LHCN-M2 (cell line): ENCODE data around the gene GAGE2A. TPM values are rescaled to one million over a fixed set of nuclear protein-coding genes. Genes with fewer than 3 reads are reported as not detected.
"Not testable (repeated sequence)": the region's sequence is repeated elsewhere in the genome, so short reads cannot be mapped to it uniquely, and the experiment has no call there.

Experiments
- DNase-seq: peaks from one replicate; pipeline ENCODE4 v3.0.0-alpha.2; 2012; ENCODE audit warnings: low read depth
- polyA plus RNA-seq: library from polyadenylated mRNA; unstranded; fragments of >200 nt; gene quantifications from one replicate; pipeline ENCODE4 v1.2.1, GENCODE V29; 2012; ENCODE audit warnings: missing spikeins
- total RNA-seq: library from RNA; depleted of rRNA; stranded (reverse); fragments of >200 nt; gene quantifications from 2 replicates; pipeline ENCODE4 v1.2.3, GENCODE V29; 2014; rRNA removed

The GAGE2A gene
- not detected in 2 replicates for total RNA-seq
- polyA plus RNA-seq, result not detected

- not testable (repeated sequence) for DNase-seq
Measured at GRCh38 chrX:49589196-49589595, at the start of gene GAGE2A. TSS of gene GAGE2A (plus strand) at chrX:49589496. CDS start at chrX:49590651, 1,155 bp downstream.

GRCh38 chrX:49541433-49541832 is 47.9 kb upstream of the GAGE2A start, which contains the start of gene GAGE12D:
TSS of gene GAGE12D (plus strand) at chrX:49541733. CDS start at chrX:49542888, 1,155 bp downstream.
- DNase-seq, result not testable (repeated sequence)

- not testable (repeated sequence) for DNase-seq
Measured at GRCh38 chrX:49550989-49551388, 38.3 kb upstream of the GAGE2A start, which contains the start of gene GAGE12E. TSS of gene GAGE12E (plus strand) at chrX:49551289. CDS start at chrX:49552444, 1,155 bp downstream.

- not testable (repeated sequence) for DNase-seq
Measured at GRCh38 chrX:49560542-49560941, 28.8 kb upstream of the GAGE2A start, which contains the start of gene GAGE12F. TSS of gene GAGE12F (plus strand) at chrX:49560842. CDS start at chrX:49561997, 1,155 bp downstream.

- not testable (repeated sequence) for DNase-seq
Measured at GRCh38 chrX:49568728-49569127, 20.6 kb upstream of the GAGE2A start.

- DNase-seq, result not testable (repeated sequence)
Measured at GRCh38 chrX:49569152-49569551, 20.1 kb upstream of the GAGE2A start.

- DNase-seq, result not testable (repeated sequence)
Measured at GRCh38 chrX:49570100-49570499, 19.2 kb upstream of the GAGE2A start, which contains the start of gene GAGE12G. TSS of gene GAGE12G (plus strand) at chrX:49570400. CDS start at chrX:49571555, 1,155 bp downstream.

GRCh38 chrX:49579649-49580048 is 9.6 kb upstream of the GAGE2A start, which contains the start of gene GAGE12H:
TSS of gene GAGE12H (plus strand) at chrX:49579949. CDS start at chrX:49581104, 1,155 bp downstream.
- DNase-seq, result not testable (repeated sequence)

GRCh38 chrX:49589769-49590478 is 628 bp downstream of the GAGE2A start:
- not testable (repeated sequence) for DNase-seq

GRCh38 chrX:49590488-49590887 is 1.2 kb downstream of the GAGE2A start:
- not testable (repeated sequence) for DNase-seq

- DNase-seq, result not testable (repeated sequence)
Measured at GRCh38 chrX:49598720-49599119, 9.4 kb downstream of the GAGE2A start, which contains the start of gene GAGE1. TSS of gene GAGE1 (plus strand) at chrX:49599020. CDS start at chrX:49600175, 1,155 bp downstream.

GRCh38 chrX:49610718-49611310 is 21.5 kb downstream of the GAGE2A start:
- no peak for DNase-seq

GRCh38 chrX:49618574-49618973 is 29.3 kb downstream of the GAGE2A start:
- DNase-seq, result no peak

- no peak for DNase-seq
Measured at GRCh38 chrX:49627086-49627777, 37.9 kb downstream of the GAGE2A start.

GRCh38 chrX:49644991-49645637 is 55.8 kb downstream of the GAGE2A start:
- DNase-seq, result no peak

Other genes starting within 250 kb of the GAGE2A start
- gene GAGE12C, start 57.3 kb upstream of the GAGE2A start, total RNA-seq, result not detected in 2 replicates
- gene GAGE12D, start 47.8 kb upstream of the GAGE2A start, total RNA-seq, result not detected in 2 replicates
- gene GAGE12E, start 38.2 kb upstream of the GAGE2A start, total RNA-seq, result not detected in 2 replicates
- not detected in 2 replicates for gene GAGE12F, start 28.7 kb upstream of the GAGE2A start, total RNA-seq
- gene GAGE12G, start 19.1 kb upstream of the GAGE2A start, total RNA-seq, result not detected in 2 replicates
- gene GAGE12H, start 9.5 kb upstream of the GAGE2A start, total RNA-seq, result not detected in 2 replicates
- not detected in 2 replicates for gene GAGE1, start 9.5 kb downstream of the GAGE2A start, total RNA-seq
- gene PAGE1, start 106.5 kb downstream of the GAGE2A start, total RNA-seq, result not detected in 2 replicates
- not detected in 2 replicates for gene PAGE4, start 239.8 kb downstream of the GAGE2A start, total RNA-seq